ENCODE results near the gene DONSON.

- TF ChIP-seq CTCF (IDR thresholded peaks at IDR 0.05) (peak in 2 of 5 experiments; percentile 34 to 39), POLR2A (IDR thresholded peaks at IDR 0.05) (peak; percentile 89 to 94), EP300 (IDR thresholded peaks at IDR 0.05) (peak in 1 of 2 donors; percentile 98)
Measured at GRCh38 chr21:33542640-33543504, 45.6 kb downstream of the DONSON start, which contains the start of gene SON.
